Measurements from ENCODE around the gene INPP5K. TPM values are rescaled to one million over a fixed set of nuclear protein-coding genes. Genes with fewer than 3 reads are reported as not detected.
"Not testable (repeated sequence)": the region's sequence is repeated elsewhere in the genome, so short reads cannot be mapped to it uniquely, and the experiment has no call there.

The INPP5K gene
- total RNA-seq, 1 experiment from 2014 or later, result 28.1 TPM

- no peak for DNase-seq (ENCODE audit: low read depth)
Observed at GRCh38 chr17:1467898-1468492, 48.4 kb downstream of the INPP5K start.

- no peak for DNase-seq (ENCODE audit: low read depth)
Observed at GRCh38 chr17:1467258-1467657, 49.2 kb downstream of the INPP5K start.

GRCh38 chr17:1464186-1464585, 52.2 kb downstream of the INPP5K start:
- no peak for DNase-seq (ENCODE audit: low read depth)

- DNase-seq (ENCODE audit: low read depth), result no peak
Observed at GRCh38 chr17:1462164-1463112, 54.0 kb downstream of the INPP5K start.

- DNase-seq (ENCODE audit: low read depth), result no peak
Observed at GRCh38 chr17:1461198-1461944, 55.0 kb downstream of the INPP5K start.

GRCh38 chr17:1460233-1460632, 56.2 kb downstream of the INPP5K start:
- peak; percentile 85 for DNase-seq (ENCODE audit: low read depth)

GRCh38 chr17:1455797-1456599, 60.4 kb downstream of the INPP5K start, which contains the start of gene CRK:
CRK (minus strand) TSS chr17:1456232; CDS start chr17:1456117, 115 bp downstream.
- DNase-seq (ENCODE audit: low read depth), result peak; percentile 90

GRCh38 chr17:1455291-1455796, 61.1 kb downstream of the INPP5K start:
- peak; percentile 81 for DNase-seq (ENCODE audit: low read depth)

- DNase-seq (ENCODE audit: low read depth), result no peak
Observed at GRCh38 chr17:1454541-1454940, 61.9 kb downstream of the INPP5K start.

GRCh38 chr17:1453694-1454093, 62.7 kb downstream of the INPP5K start:
- DNase-seq (ENCODE audit: low read depth), result not testable (repeated sequence)

GRCh38 chr17:1452836-1453235, 63.6 kb downstream of the INPP5K start:
- no peak for DNase-seq (ENCODE audit: low read depth)

GRCh38 chr17:1450261-1450660, 66.2 kb downstream of the INPP5K start:
- not testable (repeated sequence) for DNase-seq (ENCODE audit: low read depth)

- DNase-seq (ENCODE audit: low read depth), result no peak
Observed at GRCh38 chr17:1449412-1449967, 66.9 kb downstream of the INPP5K start.

GRCh38 chr17:1447052-1447451, 69.4 kb downstream of the INPP5K start:
- no peak for DNase-seq (ENCODE audit: low read depth)

GRCh38 chr17:1446201-1446600, 70.2 kb downstream of the INPP5K start:
- DNase-seq (ENCODE audit: low read depth), result no peak

- DNase-seq (ENCODE audit: low read depth), result not testable (repeated sequence)
Observed at GRCh38 chr17:1445695-1446094, 70.7 kb downstream of the INPP5K start.

Other genes with a start within 250 kb of the INPP5K start
- gene BHLHA9, start 246.2 kb downstream of the INPP5K start, total RNA-seq (2014; rRNA removed; shearing (Covaris generic)), result not detected in 2 replicates
- gene TRARG1, start 236.9 kb downstream of the INPP5K start, total RNA-seq (2014; rRNA removed; shearing (Covaris generic)), result not detected in 2 replicates
- gene YWHAE, start 116.4 kb downstream of the INPP5K start, total RNA-seq (2014; rRNA removed; shearing (Covaris generic)), result 550 and 591 TPM in 2 replicates
- gene CRK, start 60.4 kb downstream of the INPP5K start, total RNA-seq (2014; rRNA removed; shearing (Covaris generic)), result 39.0 and 59.6 TPM in 2 replicates
- 43.9 and 80.5 TPM in 2 replicates for gene MYO1C, start 23.9 kb downstream of the INPP5K start, total RNA-seq (2014; rRNA removed; shearing (Covaris generic))
- gene PITPNA, start 46.2 kb upstream of the INPP5K start, total RNA-seq (2014; rRNA removed; shearing (Covaris generic)), result 11.8 and 22.4 TPM in 2 replicates
- 2.4 and 3.7 TPM in 2 replicates for gene SLC43A2, start 112.2 kb upstream of the INPP5K start, total RNA-seq (2014; rRNA removed; shearing (Covaris generic))
- gene SCARF1, start 129.1 kb upstream of the INPP5K start, total RNA-seq (2014; rRNA removed; shearing (Covaris generic)), result 0.47 TPM in 1 of 2 replicates, not detected in the other
- gene RILP, start 133.3 kb upstream of the INPP5K start, total RNA-seq (2014; rRNA removed; shearing (Covaris generic)), result 1.7 and 3.1 TPM in 2 replicates
- 52.3 and 92.8 TPM in 2 replicates for gene PRPF8, start 168.3 kb upstream of the INPP5K start, total RNA-seq (2014; rRNA removed; shearing (Covaris generic))
- gene TLCD2, start 193.8 kb upstream of the INPP5K start, total RNA-seq (2014; rRNA removed; shearing (Covaris generic)), result 0.02 and 0.32 TPM in 2 replicates
- 4.0 and 9.5 TPM in 2 replicates for gene WDR81, start 208.1 kb upstream of the INPP5K start, total RNA-seq (2014; rRNA removed; shearing (Covaris generic))
- 0.05 TPM in 1 of 2 replicates, not detected in the other for gene SERPINF2, start 226.3 kb upstream of the INPP5K start, total RNA-seq (2014; rRNA removed; shearing (Covaris generic))
- gene SERPINF1, start 245.4 kb upstream of the INPP5K start, total RNA-seq (2014; rRNA removed; shearing (Covaris generic)), result not detected in 2 replicates